Endothelial cell of umbilical vein (primary cell): ENCODE data around the gene RNASET2. TPM values are rescaled to one million over a fixed set of nuclear protein-coding genes. Genes with fewer than 3 reads are reported as not detected.

Experiments used
- Bru-seq: library from RNA; stranded (reverse); fragments of 400-500 nt; gene quantifications from one replicate; lab custom pipeline; 2021; lab: Mats Ljungman, UMichigan
- BruChase-seq, 2 experiments: library from RNA; stranded (reverse); fragments of 400-500 nt; gene quantifications; one replicate each; lab custom pipeline; 2021; lab: Mats Ljungman, UMichigan
- BruUV-seq: library from RNA; stranded (reverse); fragments of 400-500 nt; replicated peaks from 2 replicates; lab custom pipeline; 2021; lab: Mats Ljungman, UMichigan
- CTCF ChIA-PET: fragments of 300-600, 350-600 bp; sonication (Branson Sonifier 250); formaldehyde crosslinking; loops from one replicate; lab custom pipeline; 2021; ENCODE audit warnings: antibody characterized with exemption, inconsistent platforms; lab: Charles Lee
- POLR2A ChIA-PET: fragments of 300-600, 350-600 bp; sonication (Branson Sonifier 250); formaldehyde crosslinking; loops from one replicate; lab custom pipeline; 2021; ENCODE audit warnings: antibody characterized with exemption, inconsistent platforms; lab: Charles Lee
- DNase-seq: peaks from one replicate; pipeline ENCODE4 v3.0.0-alpha.2; 2011; ENCODE audit warnings: low read depth, low spot score
- FAIRE-seq: peaks from 2 replicates; lab custom pipeline; 2011; peaks lifted over from hg19 to GRCh38; lab: Jason Lieb, UNC
- H2AFZ ChIP-seq: 2 replicates; pipeline ENCODE4 v1.6.0; 2012; ENCODE audit warnings: low read depth, low read length, control low read depth, inconsistent platforms
- H3K27ac ChIP-seq: 2 replicates; pipeline ENCODE4 v1.5.1; 2011; ENCODE audit warnings: low read depth, mild to moderate bottlenecking, control low read depth, low read length, moderate library complexity; ENCODE audit not compliant: insufficient read depth
- H3K27me3 ChIP-seq, 2 experiments: 2 replicates each; pipeline versions ENCODE4 v1.6.0 to v1.6.1; 2011; ENCODE audit warnings: low read length in 2 of 2, mixed read lengths in 1 of 2; ENCODE audit not compliant: control insufficient read depth in 2 of 2, insufficient read depth in 2 of 2
- H3K36me3 ChIP-seq, 2 experiments: 2 replicates in 1 of 2; 3 replicates in 1 of 2; pipeline ENCODE4 v1.5.1; 2011; ENCODE audit warnings: low read length in 2 of 2, mild to moderate bottlenecking in 1 of 2, moderate library complexity in 1 of 2; ENCODE audit not compliant: control insufficient read depth in 2 of 2, insufficient read depth in 2 of 2; ENCODE audit errors: extremely low read depth in 1 of 2
- H3K4me1 ChIP-seq: 3 replicates; pipeline ENCODE4 v1.5.1; 2011; ENCODE audit warnings: mild to moderate bottlenecking, low read length; ENCODE audit not compliant: control insufficient read depth, insufficient read depth; ENCODE audit errors: extremely low read depth
- H3K4me2 ChIP-seq: 2 replicates; pipeline ENCODE4 v1.6.1; 2011; ENCODE audit warnings: low read length, control low read depth, mixed read lengths; ENCODE audit not compliant: insufficient read depth
- H3K4me3 ChIP-seq, 3 experiments: fragments of 200-600 bp in 1 of 3; sonication (generic), shearing (Covaris generic) in 1 of 3; replicated peaks in 1 of 3; 2 replicates each; pipeline ENCODE4 v1.5.1; 2011 to 2016; ENCODE audit warnings: control low read depth in 3 of 3, low read length in 3 of 3, mild to moderate bottlenecking in 2 of 3, inconsistent platforms in 1 of 3, low read depth in 1 of 3, moderate library complexity in 1 of 3; ENCODE audit not compliant: insufficient read depth in 1 of 3
- H3K79me2 ChIP-seq: 2 replicates; pipeline ENCODE4 v1.6.0; 2012; ENCODE audit warnings: low read length, inconsistent platforms; ENCODE audit not compliant: control insufficient read depth, insufficient read depth
- H3K9ac ChIP-seq: replicated peaks from 2 replicates; pipeline ENCODE3; 2011; ENCODE audit warnings: low read length, control low read depth; ENCODE audit not compliant: insufficient read depth; ENCODE audit errors: extremely low read depth
- H3K9me1 ChIP-seq: replicated peaks from 3 replicates; pipeline ENCODE4 v1.6.0; 2011; ENCODE audit warnings: mild to moderate bottlenecking, low read length; ENCODE audit not compliant: control insufficient read depth, insufficient read depth; ENCODE audit errors: extremely low read depth
- H3K9me3 ChIP-seq: replicated peaks from 2 replicates; pipeline ENCODE4 v1.5.1; 2012; ENCODE audit warnings: low read length, inconsistent platforms; ENCODE audit not compliant: control insufficient read depth, insufficient read depth
- H4K20me1 ChIP-seq: replicated peaks from 2 replicates; pipeline ENCODE3; 2011; ENCODE audit warnings: mild to moderate bottlenecking, low read length; ENCODE audit not compliant: control insufficient read depth, insufficient read depth; ENCODE audit errors: extremely low read depth
- CTCF ChIP-seq, 2 donors: IDR thresholded peaks; 1 replicate in 1 of 2; 2 replicates in 1 of 2; pipeline ENCODE4 v1.5.1; 2011; ENCODE audit warnings: low read length in 2 of 2, mild to moderate bottlenecking in 2 of 2, moderate library complexity in 2 of 2, control low read depth in 1 of 2, inconsistent platforms in 1 of 2, low read depth in 1 of 2; ENCODE audit not compliant: insufficient read depth in 1 of 2; ENCODE audit errors: extremely low read depth in 1 of 2
- POLR2A ChIP-seq: IDR thresholded peaks from 2 replicates; pipeline ENCODE4 v1.6.1; 2012; ENCODE audit warnings: low read depth, mild to moderate bottlenecking, control low read depth, low read length
- POLR2AphosphoS5 ChIP-seq: IDR thresholded peaks from 2 replicates; pipeline ENCODE4 v1.6.1; 2012; ENCODE audit warnings: low read depth, mild to moderate bottlenecking, control low read depth, low read length, moderate library complexity; ENCODE audit not compliant: insufficient read depth
- dilution Hi-C: fragments of 300-500 bp; cut with MboI; formaldehyde crosslinking; loops from one replicate; pipeline ENCODE4 v1.15.0; 2019; ENCODE audit warnings: low sequenced_read_pairs; ENCODE audit not compliant: extremely low pct_ligation_motif_present
- intact Hi-C: fragments of 100-400 bp; cut with micrococcal nuclease; formaldehyde crosslinking; loops from one replicate; pipeline ENCODE4 v1.10.0; 2022
- long read RNA-seq: library from polyadenylated mRNA; stranded (forward); transcript quantifications from one replicate; pipeline ENCODE4 v2.0.0, GENCODE V29; 2021
- polyA minus RNA-seq, 3 experiments: library from RNA; depleted of rRNA, polyadenylated mRNA; stranded (reverse); fragments of >200 nt; gene quantifications; 1 replicate in 1 of 3; 2 replicates in 2 of 3; pipeline ENCODE4 v1.2.3, GENCODE V29; 2011
- polyA plus RNA-seq, 4 experiments: library from polyadenylated mRNA; depleted of rRNA in 3 of 4; stranded (reverse) in 3 of 4; unstranded in 1 of 4; fragments of >200 nt; gene quantifications; 2 replicates each; pipeline versions ENCODE4 v1.2.1 to v1.2.3, GENCODE V29; 2011 to 2012; ENCODE audit warnings: missing spikeins in 1 of 4
- total RNA-seq: library from RNA; stranded (reverse); gene quantifications from 2 replicates; pipeline ENCODE4 v1.2.3, GENCODE V29; 2021

The RNASET2 gene
- total RNA-seq (10.0 and 10.7 TPM in 2 replicates), polyA plus RNA-seq (11.2 and 11.4 TPM in 2 replicates), polyA minus RNA-seq (6.3 and 9.4 TPM in 2 replicates), Bru-seq, nascent RNA (percentile 34 among the genes with signal in this experiment), BruChase-seq, experiment 1, labeled RNA remaining after a 6-hour chase (percentile 52 among the genes with signal in this experiment), BruChase-seq, experiment 2, labeled RNA remaining after a 2-hour chase (percentile 46 among the genes with signal in this experiment)
- polyA plus RNA-seq (2011; cell fraction: cytosol; rRNA removed) = 14.1 and 14.2 TPM in 2 replicates
- polyA plus RNA-seq (2011; cell fraction: nucleus; rRNA removed) = 9.6 and 11.3 TPM in 2 replicates
- polyA plus RNA-seq (2012) = 9.7 and 11.9 TPM in 2 replicates
- 8.2 TPM for polyA minus RNA-seq (2011; cell fraction: cytosol; rRNA and poly(A)+ RNA removed)
- polyA minus RNA-seq (2011; cell fraction: nucleus; rRNA and poly(A)+ RNA removed) = 1.9 and 2.9 TPM in 2 replicates
- long read RNA-seq, transcript RNASET2-212 (2 exons, 2,280 nt) = minor isoform, 6 of 53 reads
- long read RNA-seq, transcript RNASET2-210 (9 exons, 1,375 nt) = major isoform, 39 of 53 reads
- long read RNA-seq, partial matches to known transcripts = 0 of 53 reads
- long read RNA-seq, other reads (novel, unspliced or antisense) = 7 of 53 reads

GRCh38 chr6:166956444-166957086, at the start of gene RNASET2:
RNASET2 (minus strand) TSS chr6:166956550; CDS start chr6:166956182, 368 bp downstream.
- Histone ChIP-seq H3K4me3 (peak within 1 kb of the TSS; percentile 60 to 63 (median 61)), H2AFZ (peak within 1 kb of the TSS; percentile 95), H3K79me2 (no peaks in the 10 kb centered on the region), H3K4me2 (peak within 1 kb of the TSS; percentile 80), H3K27ac (no peak within 1 kb of the TSS), H3K36me3 (no peaks in the 10 kb centered on the region), H3K27me3 (no peaks in the 10 kb centered on the region), H4K20me1 (no peaks in the 10 kb centered on the region), H3K4me1 (peaks cover 21% of the 10 kb centered on the region), H3K9ac (peak within 1 kb of the TSS; percentile 46), H3K9me3 (no peaks in the 10 kb centered on the region), H3K9me1 (no peaks in the 10 kb centered on the region)
- intact Hi-C loops (loop anchor here (1.0 to 10.0 kb wide), 4 partner anchors 43 to 682 kb away; partner anchors contain the start of genes CEP43 and RPS6KA2), dilution Hi-C loops (no loop called here)
- BruUV-seq = no TSS peak
- TF ChIP-seq CTCF (IDR thresholded peaks at IDR 0.05; ENCODE audit: extremely low read depth in 1 of 2, insufficient read depth in 1 of 2, low read depth in 1 of 2, low read length in 2 of 2) (no peak), POLR2AphosphoS5 (peak; percentile 29), POLR2A (peak; percentile 20)
- ChIA-PET CTCF (interaction anchor here (0.5 to 1.6 kb wide), 5 partner anchors 25 to 395 kb away, joined by 3 to 14 read pairs (median 3); partner anchors contain the start of gene CEP43), POLR2A (no interaction called here)
- DNase-seq (peak; percentile 91), FAIRE-seq (peak; percentile 86)
